ENCODE results near the gene MAP7.
A peak's percentile ranks its signal among the peaks of the same experiment; 100 is the strongest.
"Not testable (repeated sequence)": the region's sequence is repeated elsewhere in the genome, so short reads cannot be mapped to it uniquely, and the experiment has no call there.

Gene MAP7

DNA sequence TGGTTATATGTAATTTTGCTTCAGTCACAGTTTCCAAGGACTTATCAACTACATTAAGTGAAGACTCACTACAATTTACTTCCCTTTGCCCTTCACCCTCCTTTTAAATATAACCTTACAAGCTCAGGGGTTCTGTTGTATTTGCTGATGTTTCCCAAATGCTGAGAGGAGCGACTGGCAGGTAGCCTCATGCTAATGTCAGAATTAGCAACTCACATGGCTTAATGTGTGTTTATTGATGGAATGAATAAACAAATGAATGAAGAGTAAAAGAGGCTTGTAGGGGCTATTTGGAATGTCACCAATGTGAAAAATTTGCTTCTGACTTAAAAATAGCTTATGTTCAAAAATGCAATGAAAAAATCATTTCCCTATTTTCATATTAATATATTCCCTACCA lies 41.4 kb upstream of the MAP7 start:
- TF ChIP-seq, protein P1, sequence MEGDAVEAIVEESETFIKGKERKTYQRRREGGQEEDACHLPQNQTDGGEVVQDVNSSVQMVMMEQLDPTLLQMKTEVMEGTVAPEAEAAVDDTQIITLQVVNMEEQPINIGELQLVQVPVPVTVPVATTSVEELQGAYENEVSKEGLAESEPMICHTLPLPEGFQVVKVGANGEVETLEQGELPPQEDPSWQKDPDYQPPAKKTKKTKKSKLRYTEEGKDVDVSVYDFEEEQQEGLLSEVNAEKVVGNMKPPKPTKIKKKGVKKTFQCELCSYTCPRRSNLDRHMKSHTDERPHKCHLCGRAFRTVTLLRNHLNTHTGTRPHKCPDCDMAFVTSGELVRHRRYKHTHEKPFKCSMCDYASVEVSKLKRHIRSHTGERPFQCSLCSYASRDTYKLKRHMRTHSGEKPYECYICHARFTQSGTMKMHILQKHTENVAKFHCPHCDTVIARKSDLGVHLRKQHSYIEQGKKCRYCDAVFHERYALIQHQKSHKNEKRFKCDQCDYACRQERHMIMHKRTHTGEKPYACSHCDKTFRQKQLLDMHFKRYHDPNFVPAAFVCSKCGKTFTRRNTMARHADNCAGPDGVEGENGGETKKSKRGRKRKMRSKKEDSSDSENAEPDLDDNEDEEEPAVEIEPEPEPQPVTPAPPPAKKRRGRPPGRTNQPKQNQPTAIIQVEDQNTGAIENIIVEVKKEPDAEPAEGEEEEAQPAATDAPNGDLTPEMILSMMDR (IDR thresholded peaks at IDR 0.05; ENCODE audit: low read depth, low read length, missing control alignments): no peak
- in situ Hi-C loops (cut with HindIII; ENCODE audit: low sequenced_read_pairs): no loop called here

DNA sequence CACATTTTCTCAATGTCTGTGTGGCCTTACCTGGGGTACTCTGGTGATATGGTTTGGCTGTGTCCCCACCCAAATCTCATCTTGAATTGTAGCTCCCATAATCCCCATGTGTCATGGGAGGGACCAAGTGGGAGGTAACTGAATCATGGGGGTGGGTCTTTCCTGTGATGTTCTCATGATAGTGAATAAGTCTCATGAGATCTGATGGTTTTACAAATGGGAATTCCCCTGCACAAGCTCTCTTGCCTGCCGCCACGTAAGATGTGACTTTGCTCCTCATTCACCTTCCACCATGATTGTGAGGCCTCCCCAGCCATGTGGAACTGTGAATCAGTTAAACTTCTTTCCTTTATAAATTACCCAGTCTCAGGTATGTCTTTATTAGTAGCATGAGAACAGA lies 40.6 kb upstream of the MAP7 start:
- DNase-seq (ENCODE audit: low read depth); H3K4me3 ChIP-seq (ENCODE audit: low read depth, low read length); in situ Hi-C loops (cut with HindIII; ENCODE audit: low sequenced_read_pairs): not testable (repeated sequence)

More for the DNA sequence above, 41.4 kb upstream of the MAP7 start:
- H3K4me3 ChIP-seq (ENCODE audit: low read depth, low read length): no peak overlapping the region
- no peak for DNase-seq (ENCODE audit: low read depth)

DNA sequence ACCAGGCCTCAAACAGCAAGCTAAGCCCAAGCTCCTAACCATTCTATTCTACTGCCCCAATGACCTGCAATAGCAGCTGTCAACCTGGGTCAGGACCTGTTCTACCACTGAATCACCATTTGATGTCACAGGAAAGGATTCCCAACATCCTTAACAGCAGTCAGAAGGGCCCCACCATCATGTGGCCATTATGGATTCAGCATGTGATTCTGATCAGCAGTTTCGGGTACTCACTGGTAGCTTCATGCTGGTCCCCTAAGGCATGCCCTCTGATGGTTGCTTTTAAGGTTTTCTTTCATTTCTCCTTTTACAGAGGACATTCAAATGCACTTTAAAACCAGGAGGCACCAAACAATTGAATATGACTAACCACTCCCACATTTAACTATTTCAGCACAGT lies 37.3 kb upstream of the MAP7 start:
- no peak for DNase-seq (ENCODE audit: low read depth)
- TF ChIP-seq, protein P1 (IDR thresholded peaks at IDR 0.05; ENCODE audit: low read depth, low read length, missing control alignments): no peak
- H3K4me3 ChIP-seq (ENCODE audit: low read depth, low read length): no peak overlapping the region
- in situ Hi-C loops (cut with HindIII; ENCODE audit: low sequenced_read_pairs): no loop called here

DNA sequence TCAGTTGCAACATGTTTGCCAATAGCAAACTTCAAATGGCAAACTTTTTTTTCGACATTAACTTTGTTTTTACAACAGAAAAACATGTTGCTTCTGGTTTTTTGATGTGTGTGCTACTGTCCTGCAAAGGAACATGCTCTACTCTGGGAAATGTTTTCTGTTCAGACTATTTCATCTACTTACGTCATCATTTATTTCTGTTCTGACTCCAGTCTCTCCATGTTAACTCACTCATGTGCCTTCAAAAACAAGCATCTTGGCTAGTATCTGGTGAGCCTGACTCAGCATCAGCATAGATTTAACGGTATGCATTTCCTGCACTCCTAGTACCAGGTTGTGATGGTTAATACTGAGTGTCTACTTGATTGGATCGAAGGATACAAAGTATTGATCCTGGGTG lies 36.1 kb upstream of the MAP7 start:
- no peak overlapping the region for H3K4me3 ChIP-seq (ENCODE audit: low read depth, low read length)
- peak; percentile 53 for DNase-seq (ENCODE audit: low read depth)
- TF ChIP-seq, protein P1 (IDR thresholded peaks at IDR 0.05; ENCODE audit: low read depth, low read length, missing control alignments): no peak

GRCh38 chr6:136585523-136585922 lies 35.3 kb upstream of the MAP7 start:
- H3K4me3 ChIP-seq (ENCODE audit: low read depth, low read length); DNase-seq (ENCODE audit: low read depth); in situ Hi-C loops (cut with HindIII; ENCODE audit: low sequenced_read_pairs): not testable (repeated sequence)

More for the DNA sequence above, 36.1 kb upstream of the MAP7 start:
- in situ Hi-C loops (cut with HindIII; ENCODE audit: low sequenced_read_pairs): no loop called here

DNA sequence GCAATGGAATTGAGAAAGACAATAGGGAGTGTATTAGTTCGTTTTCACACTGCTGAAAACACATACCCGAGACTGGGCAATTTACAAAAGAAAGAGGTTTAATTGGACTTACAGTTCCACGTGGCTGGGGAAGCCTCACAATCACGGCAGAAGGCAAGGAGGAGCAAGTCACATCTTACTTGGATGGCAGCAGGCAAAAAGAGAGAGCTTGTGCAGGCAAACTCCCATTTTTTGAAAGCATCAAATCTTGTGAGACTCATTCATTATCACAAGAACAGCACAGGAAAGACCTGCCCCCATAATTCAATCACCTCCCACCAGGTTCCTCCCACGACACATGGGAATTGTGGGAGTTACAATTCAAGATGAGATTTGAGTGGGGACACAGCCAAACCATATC lies 34.1 kb upstream of the MAP7 start:
- in situ Hi-C loops (cut with HindIII; ENCODE audit: low sequenced_read_pairs): loop anchor here (5.0 kb wide), 1 partner anchor 53 kb away; no protein-coding TSS in a partner anchor
- not testable (repeated sequence) for H3K4me3 ChIP-seq (ENCODE audit: low read depth, low read length); DNase-seq (ENCODE audit: low read depth)

DNA sequence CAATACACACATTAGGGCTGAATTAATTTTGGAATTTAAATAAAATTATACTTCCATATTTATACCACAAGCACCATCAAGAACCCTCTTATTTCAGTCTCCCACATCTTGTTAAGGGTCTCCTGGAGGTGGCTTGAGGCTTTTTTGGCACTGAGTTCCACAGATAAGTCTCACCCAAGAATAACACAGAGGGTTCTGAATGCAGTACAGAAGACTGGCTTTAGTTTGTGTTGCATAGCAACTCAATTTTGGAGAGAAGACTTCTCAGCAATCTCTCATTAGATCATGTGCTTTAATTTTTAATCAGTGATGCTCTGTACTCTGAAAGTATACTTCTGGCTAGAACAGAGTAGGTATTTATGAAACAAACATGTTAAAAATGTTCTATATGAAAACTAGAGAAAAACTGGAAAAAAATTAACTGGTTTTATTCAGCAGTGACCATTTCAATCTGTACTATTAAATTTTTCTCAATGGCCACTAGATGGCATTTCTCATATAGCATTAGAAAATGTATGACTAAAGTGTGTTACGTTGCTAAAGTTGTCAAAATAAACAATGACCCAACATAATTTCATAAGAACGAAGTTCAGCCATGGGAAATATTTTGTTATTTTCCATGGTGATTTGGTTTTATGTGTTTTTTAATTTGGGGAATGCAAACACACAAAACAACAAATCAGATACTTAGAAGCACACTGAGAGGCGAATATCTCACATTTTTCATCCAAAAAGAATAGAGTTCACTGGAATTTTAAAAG lies 32.7 kb upstream of the MAP7 start:
- TF ChIP-seq, protein P1 (IDR thresholded peaks at IDR 0.05; ENCODE audit: low read depth, low read length, missing control alignments): peak; percentile 3
- no peak overlapping the region for H3K4me3 ChIP-seq (ENCODE audit: low read depth, low read length)
- peak; percentile 68 for DNase-seq (ENCODE audit: low read depth)
- in situ Hi-C loops (cut with HindIII; ENCODE audit: low sequenced_read_pairs): loop anchor here (5.0 kb wide), 1 partner anchor 54 kb away; no protein-coding TSS in a partner anchor

GRCh38 chr6:136579800-136580199 lies 29.6 kb upstream of the MAP7 start:
- in situ Hi-C loops (cut with HindIII; ENCODE audit: low sequenced_read_pairs): loop anchor here (5.0 kb wide), 1 partner anchor 58 kb away; no protein-coding TSS in a partner anchor
- no peak overlapping the region for H3K4me3 ChIP-seq (ENCODE audit: low read depth, low read length)
- no peak for DNase-seq (ENCODE audit: low read depth)
- TF ChIP-seq, protein P1 (IDR thresholded peaks at IDR 0.05; ENCODE audit: low read depth, low read length, missing control alignments): no peak

All from astrocyte of the cerebellum (primary cell).